SK-N-MC (cell line): ENCODE measurements around the gene USP17L12.
"Not testable (repeated sequence)": the region's sequence is repeated elsewhere in the genome, so short reads cannot be mapped to it uniquely, and the experiment has no call there.

Experiments
- EZH2 ChIP-seq: fragments of 200-600 bp; sonication (generic); IDR thresholded peaks from one replicate; pipeline ENCODE4 v1.6.1; 2017; ENCODE audit warnings: antibody characterized with exemption
- FOXP2 ChIP-seq: optimal IDR thresholded peaks from 2 replicates; pipeline ENCODE3; 2011; ENCODE audit warnings: mild to moderate bottlenecking, moderate library complexity; ENCODE audit not compliant: insufficient read depth; ENCODE audit errors: extremely low read length, control extremely low read depth
- POLR2AphosphoS5 ChIP-seq: IDR thresholded peaks from 2 replicates; pipeline ENCODE4 v1.6.1; 2012; ENCODE audit warnings: mild to moderate bottlenecking, low read depth, low read length, borderline replicate concordance

- TF ChIP-seq EZH2, POLR2AphosphoS5, FOXP2: not testable (repeated sequence)
Measured at GRCh38 chr4:9253078-9253477, 33.1 kb downstream of the USP17L12 start, which contains the start of gene USP17L19.
